CD14-positive monocyte (primary cell): ENCODE data around the gene DLGAP1. TPM values are rescaled to one million over a fixed set of nuclear protein-coding genes. Genes with fewer than 3 reads are reported as not detected.
A peak's percentile ranks its signal among the peaks of the same experiment; 100 is the strongest.
"Not testable (repeated sequence)": the region's sequence is repeated elsewhere in the genome, so short reads cannot be mapped to it uniquely, and the experiment has no call there.

Source experiments
- DNase-seq, 3 donors: peaks; one replicate each; pipeline ENCODE4 v3.0.0-alpha.2; 2011 to 2022
- H2AFZ ChIP-seq: 2 replicates; pipeline ENCODE4 v1.6.0; 2012; ENCODE audit warnings: mild to moderate bottlenecking, low read depth, low read length, inconsistent platforms; ENCODE audit not compliant: insufficient read depth, poor library complexity, severe bottlenecking
- H3K27ac ChIP-seq, 2 donors: 1 replicate in 1 of 2; 2 replicates in 1 of 2; pipeline ENCODE4 v1.5.1; 2012 to 2013; ENCODE audit warnings: low read length in 2 of 2, control low read depth in 1 of 2, inconsistent platforms in 1 of 2, low read depth in 1 of 2, mild to moderate bottlenecking in 1 of 2
- H3K27me3 ChIP-seq, 2 donors: one replicate each; pipeline versions ENCODE4 v1.6.0 to v1.6.1; 2011 to 2013; ENCODE audit warnings: low read length in 2 of 2; ENCODE audit not compliant: control insufficient read depth in 2 of 2, insufficient read depth in 2 of 2
- H3K36me3 ChIP-seq, 2 donors: replicated peaks in 1 of 2; 1 replicate in 1 of 2; 2 replicates in 1 of 2; pipeline versions ENCODE4 v1.5.1 to v1.6.1; 2012 to 2013; ENCODE audit warnings: low read length in 2 of 2, control low read depth in 1 of 2, inconsistent platforms in 1 of 2, mild to moderate bottlenecking in 1 of 2; ENCODE audit not compliant: insufficient read depth in 2 of 2, control insufficient read depth in 1 of 2
- H3K4me1 ChIP-seq, 2 donors: 1 replicate in 1 of 2; 2 replicates in 1 of 2; pipeline versions ENCODE4 v1.5.1 to v1.6.1; 2012 to 2013; ENCODE audit warnings: low read length in 2 of 2, control low read depth in 1 of 2, inconsistent platforms in 1 of 2, mild to moderate bottlenecking in 1 of 2, moderate library complexity in 1 of 2; ENCODE audit not compliant: insufficient read depth in 2 of 2, control insufficient read depth in 1 of 2
- H3K4me2 ChIP-seq: replicated peaks from 2 replicates; pipeline ENCODE3; 2012; ENCODE audit warnings: low read length, moderate library complexity, mild to moderate bottlenecking; ENCODE audit not compliant: poor library complexity, severe bottlenecking; ENCODE audit errors: extremely low read depth
- H3K4me3 ChIP-seq, 3 experiments: fragments of 200-600 bp in 1 of 3; sonication (generic) in 1 of 3; replicated peaks in 1 of 3; 1 replicate in 2 of 3; 2 replicates in 1 of 3; pipeline ENCODE4 v1.5.1; 2011 to 2013; ENCODE audit warnings: low read length in 3 of 3, mild to moderate bottlenecking in 3 of 3, control low read depth in 2 of 3, low read depth in 2 of 3, inconsistent platforms in 1 of 3, moderate library complexity in 1 of 3
- H3K79me2 ChIP-seq: 2 replicates; pipeline ENCODE4 v1.6.0; 2012; ENCODE audit warnings: mild to moderate bottlenecking, control low read depth, inconsistent platforms, low read length, moderate library complexity; ENCODE audit not compliant: insufficient read depth
- H3K9ac ChIP-seq: 2 replicates; pipeline ENCODE4 v1.6.0; 2017; ENCODE audit warnings: low read length, mild to moderate bottlenecking; ENCODE audit not compliant: insufficient read depth, poor library complexity, severe bottlenecking
- H3K9me3 ChIP-seq, 2 donors: replicated peaks in 1 of 2; 1 replicate in 1 of 2; 2 replicates in 1 of 2; pipeline versions ENCODE4 v1.5.1 to v1.6.1; 2012 to 2013; ENCODE audit warnings: low read length in 2 of 2, control low read depth in 1 of 2; ENCODE audit not compliant: control insufficient read depth in 1 of 2, insufficient read depth in 1 of 2
- H4K20me1 ChIP-seq: 2 replicates; pipeline ENCODE4 v1.6.0; 2012; ENCODE audit warnings: mild to moderate bottlenecking, low read length, control low read depth, moderate library complexity; ENCODE audit not compliant: insufficient read depth
- H3K27ac Mint-ChIP-seq, 7 donors: one replicate each; pipeline ENCODE4 v1.8.0; 2020; ENCODE audit warnings: mild to moderate bottlenecking in 7 of 7, mixed read lengths in 7 of 7, moderate library complexity in 6 of 7, inconsistent platforms in 2 of 7
- H3K27me3 Mint-ChIP-seq, 3 donors: one replicate each; pipeline ENCODE4 v1.8.0; 2021 to 2022; ENCODE audit warnings: low read depth in 3 of 3, mild to moderate bottlenecking in 3 of 3, mixed read lengths in 3 of 3, moderate library complexity in 3 of 3, inconsistent platforms in 1 of 3
- H3K36me3 Mint-ChIP-seq, 2 donors: one replicate each; pipeline ENCODE4 v1.8.0; 2020; ENCODE audit warnings: mixed read lengths in 2 of 2, inconsistent platforms in 1 of 2, mild to moderate bottlenecking in 1 of 2
- H3K4me1 Mint-ChIP-seq: one replicate; pipeline ENCODE4 v1.8.0; 2020; ENCODE audit warnings: mild to moderate bottlenecking, mixed read lengths
- H3K4me3 Mint-ChIP-seq, 2 donors: one replicate each; pipeline ENCODE4 v1.8.0; 2020; ENCODE audit warnings: mild to moderate bottlenecking in 2 of 2, mixed read lengths in 2 of 2, moderate library complexity in 1 of 2
- H3K9me3 Mint-ChIP-seq, 7 donors: one replicate each; pipeline ENCODE4 v1.8.0; 2020 to 2022; ENCODE audit warnings: mixed read lengths in 7 of 7, mild to moderate bottlenecking in 6 of 7, moderate library complexity in 6 of 7, inconsistent platforms in 2 of 7
- CTCF ChIP-seq: fragments of 200-600 bp; IDR thresholded peaks from one replicate; pipeline ENCODE4 v1.8.0; 2022; ENCODE audit warnings: antibody characterized with exemption, mild to moderate bottlenecking
- WGBS: methylation state at CpG from one replicate; pipeline ENCODE4 v1.1.5; 2013; ENCODE audit warnings: missing lambda C conversion rate; ENCODE audit not compliant: insufficient coverage; 5-methylcytosine and 5-hydroxymethylcytosine counted together
- intact Hi-C, 2 donors: fragments of 100-400 bp; cut with micrococcal nuclease; formaldehyde crosslinking; loops; one replicate each; pipeline versions ENCODE4 v1.15.0 to v1.15.1; 2023
- polyA plus RNA-seq, 3 donors: library from polyadenylated mRNA; depleted of rRNA in 1 of 3; unstranded in 2 of 3; stranded (reverse) in 1 of 3; fragments of 300-500 nt in 2 of 3; fragments of >200 nt in 1 of 3; fragmentation: Illumina TruSeq in 2 of 3; gene quantifications; 1 replicate in 2 of 3; 2 replicates in 1 of 3; pipeline ENCODE4 v1.2.3, GENCODE V29; 2012 to 2021

Gene DLGAP1
- polyA plus RNA-seq, 3 donors, result 0.09 to 0.42 TPM; not detected in 1

GRCh38 chr18:3603421-3604234 lies 851.5 kb downstream of the DLGAP1 start:
- Histone ChIP-seq H3K4me2 (peak overlapping the region; percentile 89), H4K20me1 (no peaks in the 10 kb centered on the region), H3K9ac (peak overlapping the region; percentile 72), H3K27ac (peak overlapping the region; percentile 87 to 96), H2AFZ (peak overlapping the region; percentile 66), H3K36me3 (no peaks in the 10 kb centered on the region), H3K4me3 (peak overlapping the region; percentile 47 to 78 (median 77)), H3K79me2 (no peaks in the 10 kb centered on the region), H3K4me1 (peaks cover 45 to 48% of the 10 kb centered on the region in 2 donors), H3K27me3 (no peaks in the 10 kb centered on the region), H3K9me3 (no peaks in the 10 kb centered on the region)
- H3K36me3 Mint-ChIP-seq, result no peaks in the 10 kb centered on the region
- intact Hi-C loops, result loop anchor here (1.0 to 10.0 kb wide), 3 partner anchors 8 to 141 kb away; no protein-coding TSS in a partner anchor
- no peak overlapping the region for H3K4me3 Mint-ChIP-seq
- 16% methylated on average over 6 of the region's 12 CpGs for WGBS
- no peaks in the 10 kb centered on the region for H3K27me3 Mint-ChIP-seq
- peak; percentile 79 to 97 (median 96) for DNase-seq
- TF ChIP-seq CTCF, result no peak
- H3K9me3 Mint-ChIP-seq, result no peaks in the 10 kb centered on the region
- H3K4me1 Mint-ChIP-seq, result peaks cover 3% of the 10 kb centered on the region
- no peak overlapping the region for H3K27ac Mint-ChIP-seq

DNA sequence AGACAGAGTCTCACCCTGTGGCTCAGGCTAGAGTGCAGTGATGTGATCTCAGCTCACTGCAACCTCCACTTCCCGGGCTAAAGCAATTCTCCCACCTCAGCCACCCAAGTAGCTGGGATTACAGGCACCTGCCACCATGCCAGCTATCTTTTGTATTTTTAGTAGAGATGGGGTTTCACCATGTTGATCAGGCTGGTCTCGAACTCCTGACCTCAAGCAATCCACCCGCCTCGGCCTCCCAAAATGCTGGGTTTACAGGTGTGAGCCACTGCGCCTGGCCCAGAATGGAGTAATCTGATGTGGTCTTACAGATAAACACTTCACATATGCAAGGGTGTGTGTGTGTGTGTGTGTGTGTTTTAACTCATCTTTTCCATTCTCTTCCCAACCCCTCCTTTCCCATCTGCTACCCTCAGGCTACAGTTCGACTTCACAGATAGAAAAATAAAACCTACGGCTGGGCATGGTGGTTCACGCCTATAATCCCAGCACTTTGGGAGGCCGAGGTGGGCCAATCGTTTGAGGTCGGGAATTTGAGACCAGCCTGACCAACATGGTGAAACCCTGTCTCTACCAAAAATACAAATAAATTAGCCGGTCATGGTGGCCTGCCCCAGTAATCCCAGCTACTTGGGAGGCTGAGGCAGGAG lies 853.9 kb downstream of the DLGAP1 start:
- H3K36me3 ChIP-seq, H3K9me3 ChIP-seq, H3K79me2 ChIP-seq, H3K27me3 ChIP-seq, H3K27me3 Mint-ChIP-seq, H3K36me3 Mint-ChIP-seq, H3K4me2 ChIP-seq, H3K9me3 Mint-ChIP-seq, H4K20me1 ChIP-seq, H2AFZ ChIP-seq, H3K27ac ChIP-seq, H3K4me3 Mint-ChIP-seq, H3K9ac ChIP-seq, H3K4me3 ChIP-seq, DNase-seq: not testable (repeated sequence)
- 100% methylated on average over 9 of the region's 12 CpGs for WGBS
- intact Hi-C loops, result loop anchor here (5.0 to 10.0 kb wide), 2 partner anchors 61 to 144 kb away; no protein-coding TSS in a partner anchor
- Mint-ChIP-seq H3K27ac (peak overlapping the region in 2 of 7 donors; percentile 35 to 40), H3K4me1 (peaks cover 19% of the 10 kb centered on the region)
- H3K4me1 ChIP-seq, result peaks cover 65 to 68% of the 10 kb centered on the region in 2 donors
